NCI-H146 (cell line): ENCODE data around the gene PTPN1.
A peak's percentile ranks its signal among the peaks of the same experiment; 100 is the strongest.
"Not testable (repeated sequence)": the region's sequence is repeated elsewhere in the genome, so short reads cannot be mapped to it uniquely, and the experiment has no call there.

Source experiments
- DNase-seq: peaks from one replicate; lab custom pipeline; 2025; lab: John Stamatoyannopoulos, UW

The PTPN1 gene

DNA sequence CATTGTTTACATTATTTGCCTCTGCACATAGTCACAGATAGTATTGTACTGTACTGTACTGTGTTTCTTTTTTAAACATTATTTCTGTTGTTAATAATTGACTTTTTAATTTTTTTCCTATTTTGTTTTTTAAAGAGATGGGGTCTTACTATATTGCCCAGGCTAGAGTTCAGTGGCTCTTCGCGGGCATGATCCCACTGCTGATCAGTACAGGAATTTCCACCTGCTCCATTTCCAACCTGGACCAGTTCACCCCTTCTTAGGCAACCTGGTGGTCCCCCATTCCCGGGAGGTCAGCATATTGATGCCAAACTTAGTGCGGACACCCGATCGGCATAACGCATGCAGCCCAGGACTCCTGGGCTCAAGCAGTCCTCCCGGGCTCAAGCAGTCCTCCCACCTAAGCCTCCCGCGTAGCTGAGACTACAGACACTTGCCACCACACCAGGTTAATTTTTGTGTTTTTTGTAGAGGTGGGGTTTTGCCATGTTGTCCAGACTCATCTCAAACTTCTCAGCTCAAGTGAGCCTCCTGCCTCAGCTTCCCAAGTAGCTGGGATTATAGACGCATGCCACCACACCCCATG lies 47.5 kb downstream of the PTPN1 start:
- no peak for DNase-seq

DNA sequence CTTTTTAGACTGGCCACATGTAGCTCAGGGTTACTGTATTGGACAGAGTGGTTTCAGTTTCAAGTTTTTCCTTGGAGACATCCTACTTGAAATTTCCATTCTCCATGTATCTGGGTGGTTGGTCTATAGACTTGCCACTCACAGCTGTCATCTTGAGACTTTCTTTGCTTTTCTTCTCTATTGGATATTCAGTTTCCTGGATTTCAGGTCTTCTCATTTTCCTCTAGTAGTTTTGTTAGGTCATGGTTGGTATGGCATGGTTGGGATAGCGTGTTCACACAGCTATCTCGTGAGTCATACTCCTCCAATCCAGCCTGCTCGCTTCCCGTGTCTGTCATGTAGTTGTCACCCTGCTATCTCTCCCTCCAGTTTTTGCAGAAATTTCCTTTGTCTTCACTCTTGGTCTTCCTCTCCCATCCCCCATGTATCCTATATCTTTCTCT lies 48.3 kb downstream of the PTPN1 start:
- DNase-seq, result no peak

DNA sequence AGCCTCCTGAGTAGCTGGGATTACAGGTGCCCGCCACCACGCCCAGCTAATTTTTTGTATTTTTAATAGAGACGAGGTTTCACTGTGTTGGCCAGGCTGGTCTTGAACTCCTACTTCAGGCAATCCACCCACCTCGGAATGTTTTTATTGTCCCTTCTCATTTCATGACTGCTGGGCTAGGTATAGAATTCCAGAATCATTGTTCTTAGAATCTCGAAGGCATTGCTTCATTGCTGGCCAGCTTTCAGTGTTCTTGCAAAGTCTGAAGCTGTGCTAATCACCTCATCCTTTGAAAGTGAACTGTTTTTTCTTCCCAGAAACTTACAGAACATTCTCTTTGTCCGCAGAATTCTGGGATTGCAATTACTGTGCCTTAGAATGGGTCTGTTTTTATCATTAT lies 49.0 kb downstream of the PTPN1 start:
- no peak for DNase-seq

- no peak for DNase-seq
Measured at GRCh38 chr20:50559856-50560638, 49.9 kb downstream of the PTPN1 start.

DNA sequence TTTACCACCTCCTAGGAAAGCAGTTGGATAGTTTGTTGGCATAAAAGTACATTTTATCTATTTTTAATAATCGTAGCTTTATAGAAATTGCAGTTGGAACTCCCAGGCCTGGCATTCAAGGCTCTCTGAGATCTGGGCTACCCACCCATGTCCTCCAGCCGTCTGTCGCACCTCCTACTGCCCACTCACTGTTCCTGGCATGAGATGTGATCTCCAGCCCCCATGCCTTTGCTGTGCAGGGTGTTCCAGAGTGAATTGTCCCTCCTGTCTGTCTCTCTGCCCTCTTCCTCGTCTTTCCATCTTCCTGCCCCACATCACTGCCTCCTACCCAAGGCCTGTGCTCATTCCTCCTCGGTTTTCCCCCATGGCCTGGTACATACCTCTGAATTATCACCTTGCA lies 50.7 kb downstream of the PTPN1 start:
- no peak for DNase-seq

DNA sequence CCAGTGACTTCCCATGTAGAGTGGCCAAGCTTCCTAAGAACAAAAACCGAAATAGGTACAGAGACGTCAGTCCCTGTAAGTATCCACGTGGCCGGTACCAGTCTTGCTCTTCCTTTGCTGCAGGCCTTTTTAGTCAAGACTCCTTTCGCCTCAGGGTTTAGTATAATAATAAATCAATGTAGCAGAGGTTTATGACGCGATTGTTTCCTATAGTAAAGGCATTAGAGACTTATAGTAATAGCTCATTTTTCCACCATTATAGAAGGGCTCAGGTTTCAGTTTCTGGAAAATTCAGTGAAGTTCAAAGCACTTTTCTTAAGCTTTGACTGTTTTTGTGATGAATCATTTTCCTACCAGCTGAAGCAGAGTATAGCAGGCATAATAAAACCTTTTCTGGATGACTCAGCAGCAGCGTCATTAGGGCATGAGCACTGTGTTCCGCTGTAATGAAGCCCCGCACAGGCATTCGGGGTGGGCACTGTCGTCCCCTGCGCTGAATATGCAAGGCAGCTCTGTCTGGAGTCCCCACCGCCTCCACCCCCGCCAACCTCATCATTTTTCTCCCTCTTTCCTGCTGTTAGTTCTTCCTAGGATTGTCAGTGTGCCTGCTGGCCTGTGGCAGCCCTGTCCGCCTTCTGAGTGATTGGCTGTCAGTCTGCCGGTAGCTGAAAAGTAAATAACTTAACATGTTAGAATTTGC lies 51.3 kb downstream of the PTPN1 start:
- DNase-seq, result no peak

GRCh38 chr20:50562262-50562701 lies 52.1 kb downstream of the PTPN1 start:
- no peak for DNase-seq

GRCh38 chr20:50563133-50563944 lies 53.2 kb downstream of the PTPN1 start:
- DNase-seq, result peak; percentile 72

GRCh38 chr20:50565383-50565782 lies 55.2 kb downstream of the PTPN1 start:
- no peak for DNase-seq

GRCh38 chr20:50565871-50566270 lies 55.7 kb downstream of the PTPN1 start:
- no peak for DNase-seq

GRCh38 chr20:50567860-50568548 lies 57.8 kb downstream of the PTPN1 start:
- no peak for DNase-seq

GRCh38 chr20:50568549-50568942 lies 58.4 kb downstream of the PTPN1 start:
- DNase-seq, result no peak

- DNase-seq, result not testable (repeated sequence)
Measured at GRCh38 chr20:50569487-50569863, 59.3 kb downstream of the PTPN1 start.

- no peak for DNase-seq
Measured at GRCh38 chr20:50569864-50570836, 60.0 kb downstream of the PTPN1 start.

DNA sequence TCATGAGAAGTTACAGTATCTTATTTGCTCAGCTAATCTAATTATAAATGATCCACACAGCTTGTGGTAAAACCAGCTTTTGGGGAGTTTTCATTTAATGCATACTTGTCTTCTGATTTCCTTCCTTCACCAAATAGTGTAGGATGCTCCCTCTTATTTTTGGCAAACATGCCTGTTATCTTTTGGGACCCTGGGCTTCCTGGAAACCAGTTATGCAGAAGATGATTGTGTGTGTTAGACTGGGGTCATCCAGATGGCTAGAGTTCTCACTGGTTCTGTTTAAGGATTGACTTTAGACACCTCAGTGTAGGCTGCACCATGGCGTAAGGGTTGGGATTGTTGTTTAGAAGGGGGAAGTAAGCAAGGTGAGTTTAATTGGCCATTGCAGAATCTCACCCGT lies 61.3 kb downstream of the PTPN1 start:
- no peak for DNase-seq

GRCh38 chr20:50572938-50573777 lies 63.0 kb downstream of the PTPN1 start:
- DNase-seq, result no peak

GRCh38 chr20:50574108-50574507 lies 63.9 kb downstream of the PTPN1 start:
- DNase-seq, result no peak

GRCh38 chr20:50574586-50574985 lies 64.4 kb downstream of the PTPN1 start:
- no peak for DNase-seq
